ENCODE results near the gene MAN1B1.
"Not testable (repeated sequence)": the region's sequence is repeated elsewhere in the genome, so short reads cannot be mapped to it uniquely, and the experiment has no call there.

Gene MAN1B1

GRCh38 chr9:137052998-137053943 is 33.5 kb upstream of the MAN1B1 start:
- no peak for DNase-seq

DNA sequence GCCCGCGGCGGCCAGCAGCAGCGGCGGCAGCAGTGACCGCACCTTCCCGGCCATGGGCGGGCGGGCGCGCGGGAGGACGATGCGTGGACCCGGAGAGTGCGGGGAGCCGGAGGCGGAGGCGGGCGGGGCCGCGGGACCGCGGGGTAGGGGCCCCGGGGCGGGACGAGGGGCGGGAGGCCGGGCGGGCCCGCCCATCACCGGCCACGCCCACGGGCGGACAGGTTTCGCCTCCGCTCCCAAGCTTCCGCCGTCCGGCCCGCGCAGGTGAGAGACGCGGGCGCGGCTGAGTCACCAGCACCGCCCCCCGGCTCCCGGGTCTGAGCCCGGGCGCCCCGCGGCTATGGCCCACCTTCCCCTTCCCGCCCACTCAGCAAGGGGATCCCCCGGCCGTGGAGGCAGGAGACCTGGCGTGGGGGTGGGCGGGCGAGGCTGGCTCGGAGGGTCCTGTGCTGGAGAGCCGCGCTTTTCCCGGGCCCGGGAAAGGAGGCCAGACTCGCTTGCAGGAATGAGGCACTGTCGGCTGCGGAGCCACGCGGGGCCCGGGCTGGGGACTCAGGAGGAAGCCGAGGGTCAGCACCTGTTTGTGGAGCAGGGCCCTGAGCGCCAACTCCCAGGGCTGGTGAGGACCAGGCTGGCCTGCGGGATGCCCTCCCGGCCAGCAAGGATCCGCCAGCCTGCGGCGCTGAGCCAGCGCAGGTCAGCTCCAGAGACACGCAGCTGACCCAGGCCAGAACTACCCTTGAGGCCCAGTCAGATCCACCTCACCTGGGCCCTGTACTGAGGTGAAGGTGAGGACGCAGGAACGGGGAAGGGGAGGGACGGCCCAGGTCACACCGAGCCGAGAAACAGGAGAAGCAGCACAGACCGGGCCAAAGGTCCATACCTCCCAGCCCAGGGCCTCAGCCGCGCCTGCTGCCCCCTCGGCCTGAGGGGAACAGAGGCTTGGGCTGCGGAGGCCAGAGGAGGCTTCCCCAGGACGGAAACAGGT is 32.5 kb upstream of the MAN1B1 start, which contains the start of gene ENTPD2:
Gene ENTPD2, minus strand, starts transcription at position 118 of the 988 bp plus-strand sequence. Its CDS starts 64 bp downstream, at position 54.
- no peak for DNase-seq

- DNase-seq: no peak
Measured at GRCh38 chr9:137054932-137055384, 31.8 kb upstream of the MAN1B1 start.

- DNase-seq: no peak
Measured at GRCh38 chr9:137055385-137056364, 31.1 kb upstream of the MAN1B1 start.

- no peak for DNase-seq
Measured at GRCh38 chr9:137056739-137057415, 29.9 kb upstream of the MAN1B1 start.

DNA sequence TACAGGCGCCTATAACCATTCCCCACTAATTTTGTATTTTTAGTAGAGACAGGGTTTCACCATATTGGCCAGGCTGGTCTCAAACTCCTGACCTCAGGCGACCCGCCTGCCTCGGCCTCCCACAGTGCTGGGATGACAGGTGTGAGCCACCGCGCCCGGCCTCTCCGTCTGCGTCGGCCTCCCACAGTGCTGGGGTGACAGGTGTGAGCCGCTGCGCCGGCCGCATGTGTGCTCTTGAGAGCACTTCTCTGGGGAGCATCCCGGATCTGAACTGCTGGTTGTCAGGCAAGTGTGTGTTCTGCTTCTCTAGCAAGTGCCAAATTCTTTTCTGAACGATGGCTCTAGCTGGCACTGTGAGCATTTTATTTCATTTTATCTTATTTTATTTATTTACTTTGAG is 29.2 kb upstream of the MAN1B1 start:
- DNase-seq: no peak

- DNase-seq: no peak
Measured at GRCh38 chr9:137058521-137059234, 28.1 kb upstream of the MAN1B1 start.

GRCh38 chr9:137062384-137062783 is 24.4 kb upstream of the MAN1B1 start:
- DNase-seq: no peak

DNA sequence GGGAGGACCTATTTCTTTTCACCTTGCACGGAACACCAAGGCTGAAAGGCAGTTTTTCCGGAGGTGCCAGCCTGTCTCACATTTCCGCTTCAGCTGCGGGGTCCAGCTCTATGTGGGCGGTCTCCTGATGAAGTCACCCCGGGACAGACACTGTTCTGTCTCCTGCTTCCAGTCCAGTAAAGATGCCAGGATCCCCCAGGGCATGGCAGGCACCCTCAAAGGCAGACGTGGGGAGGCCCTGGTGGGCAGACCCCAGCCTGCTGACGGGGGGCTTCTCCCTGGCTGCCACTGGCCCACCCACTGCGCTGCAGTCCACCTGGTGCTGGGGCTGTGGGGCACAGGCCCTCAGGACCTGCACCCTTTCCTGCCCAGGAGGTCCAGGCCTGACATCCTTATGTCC is 24.0 kb upstream of the MAN1B1 start:
- not testable (repeated sequence) for DNase-seq

DNA sequence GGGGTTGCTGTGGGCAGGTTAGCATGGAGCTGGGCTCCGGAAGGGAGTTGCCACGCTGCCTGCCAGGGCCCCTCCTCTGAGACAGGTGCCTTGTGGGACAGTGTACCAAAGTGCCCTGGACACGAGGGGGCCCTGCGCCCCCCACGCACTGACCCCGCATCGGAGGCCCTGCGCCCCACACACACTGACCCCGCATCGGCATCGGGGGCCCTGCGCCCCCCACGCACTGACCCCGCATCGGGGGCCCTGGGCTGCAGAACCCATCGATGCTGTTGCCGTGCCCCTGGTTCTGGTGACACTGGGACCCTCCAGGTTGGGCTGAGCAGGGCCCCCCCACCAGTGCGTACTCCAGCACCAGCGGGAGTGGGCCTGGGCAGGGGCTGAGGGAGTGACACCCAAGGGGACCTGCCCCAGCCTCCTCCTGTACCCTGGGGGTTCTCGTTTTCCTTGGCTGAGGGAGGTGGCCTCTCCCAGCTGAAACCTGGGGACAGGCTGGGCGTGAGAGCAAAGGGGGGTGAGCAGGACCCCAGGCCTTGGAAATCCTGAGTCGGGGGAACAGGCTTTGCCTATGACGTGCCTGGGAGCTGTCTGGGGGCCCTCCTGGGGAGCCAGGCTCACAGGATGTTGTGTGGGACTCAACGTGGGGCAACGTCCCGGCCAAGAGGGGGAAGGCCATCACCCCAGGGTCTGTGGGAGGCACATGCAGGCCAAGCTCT is 23.3 kb upstream of the MAN1B1 start:
- DNase-seq: no peak

DNA sequence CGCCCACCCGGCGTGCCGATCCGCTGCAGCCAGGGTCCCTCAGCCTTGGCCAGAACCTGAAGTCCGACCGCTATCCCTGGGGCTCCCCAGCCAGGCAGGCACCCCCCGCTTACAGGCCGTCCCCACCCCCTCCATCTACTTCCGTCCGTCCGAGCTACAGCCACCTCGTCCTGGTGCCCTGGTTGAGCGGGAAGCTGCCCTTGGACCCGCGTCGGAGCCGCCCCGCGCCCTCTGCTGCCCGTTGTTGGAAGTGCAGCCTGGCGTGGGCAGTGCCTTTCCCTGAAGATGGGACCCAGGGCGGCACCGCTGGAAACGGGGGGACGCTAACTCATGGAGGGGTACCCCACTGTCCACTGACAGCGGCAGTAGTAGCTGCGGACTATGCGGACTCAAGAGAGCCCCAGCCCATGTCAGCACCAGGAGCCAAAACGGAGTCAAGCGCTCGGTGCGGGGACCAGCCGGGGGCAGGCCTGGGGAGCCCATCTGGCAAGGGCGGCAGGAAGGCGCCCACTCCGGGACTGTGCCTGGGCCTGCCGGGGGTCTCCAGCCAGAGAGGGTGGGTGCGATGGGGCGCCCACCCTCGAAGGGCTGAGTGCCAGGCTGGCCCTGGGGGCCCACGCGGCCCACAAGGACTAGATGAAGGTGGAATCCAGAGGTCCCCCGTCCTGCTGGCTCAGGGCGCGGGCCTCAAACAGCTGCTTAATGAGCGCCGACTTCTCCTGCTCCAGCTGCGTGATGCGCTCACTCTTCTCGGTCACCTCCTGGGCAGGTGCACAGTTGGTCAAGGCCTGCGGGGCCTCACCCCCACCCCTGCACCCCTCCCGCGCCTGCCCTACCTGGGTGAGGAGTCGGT is 22.5 kb upstream of the MAN1B1 start:
- DNase-seq: peak; percentile 31

- no peak for DNase-seq
Measured at GRCh38 chr9:137064880-137065164, 22.0 kb upstream of the MAN1B1 start.

- DNase-seq: no peak
Measured at GRCh38 chr9:137065336-137065967, 21.3 kb upstream of the MAN1B1 start.

GRCh38 chr9:137066096-137066861 is 20.5 kb upstream of the MAN1B1 start:
- no peak for DNase-seq

GRCh38 chr9:137067860-137068538 is 18.8 kb upstream of the MAN1B1 start:
- DNase-seq: peak; percentile 46

DNA sequence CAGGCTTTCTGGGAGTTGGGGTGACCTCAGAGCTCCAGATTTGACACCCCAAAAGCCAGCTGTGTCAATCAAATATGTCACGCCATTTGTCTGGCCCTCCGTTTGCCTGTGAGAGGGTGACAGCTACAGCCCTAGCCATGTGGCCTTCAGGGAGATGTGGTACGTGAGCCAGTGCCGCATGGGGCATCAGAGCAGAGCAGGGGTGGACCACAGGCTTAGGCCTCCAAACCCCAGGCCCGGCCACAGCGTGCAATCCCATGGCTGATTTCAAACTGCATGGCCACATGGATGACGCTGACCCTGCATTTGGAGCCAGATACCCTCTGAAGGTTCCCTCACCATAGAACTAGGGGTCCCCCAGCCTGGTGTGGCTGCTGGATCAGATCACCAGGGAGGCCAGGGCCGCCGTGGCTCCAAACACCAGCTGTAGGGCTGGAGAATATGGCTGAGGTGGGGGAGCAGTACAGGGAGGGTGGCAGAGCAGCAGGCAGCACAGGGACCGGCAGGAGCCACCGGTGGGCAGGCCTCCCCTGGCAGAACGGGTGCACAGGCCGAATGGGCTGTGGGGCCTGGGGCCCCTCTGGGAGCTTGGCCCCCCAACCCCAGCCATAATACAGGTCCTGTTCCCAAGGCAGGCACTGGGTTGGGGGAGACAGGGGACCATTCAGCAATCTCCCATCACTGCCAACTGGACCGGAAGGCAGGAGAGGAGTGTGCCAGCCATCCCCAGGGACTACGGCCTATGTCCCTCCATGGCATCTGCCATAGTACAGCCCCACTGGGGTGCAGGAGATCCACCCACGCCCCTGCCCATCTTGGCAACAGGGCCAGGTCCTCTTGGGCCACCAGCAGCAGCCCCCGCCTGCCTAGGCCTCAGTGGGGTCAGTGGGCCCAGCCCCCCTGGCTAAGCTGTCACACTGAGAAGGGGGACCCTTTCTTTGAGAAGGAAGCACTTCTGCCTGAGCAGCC is 18.0 kb upstream of the MAN1B1 start:
- no peak for DNase-seq
